CD4-positive, alpha-beta T cell treated with Interleukin-15 for 4 hours (primary cell): ENCODE results near the gene ARHGEF4.
"Not testable (repeated sequence)": the region's sequence is repeated elsewhere in the genome, so short reads cannot be mapped to it uniquely, and the experiment has no call there.

Experiments used
- DNase-seq: peaks from one replicate; pipeline ENCODE4 v3.0.0-alpha.2; 2020; ENCODE audit warnings: low spot score

ARHGEF4 gene

DNA sequence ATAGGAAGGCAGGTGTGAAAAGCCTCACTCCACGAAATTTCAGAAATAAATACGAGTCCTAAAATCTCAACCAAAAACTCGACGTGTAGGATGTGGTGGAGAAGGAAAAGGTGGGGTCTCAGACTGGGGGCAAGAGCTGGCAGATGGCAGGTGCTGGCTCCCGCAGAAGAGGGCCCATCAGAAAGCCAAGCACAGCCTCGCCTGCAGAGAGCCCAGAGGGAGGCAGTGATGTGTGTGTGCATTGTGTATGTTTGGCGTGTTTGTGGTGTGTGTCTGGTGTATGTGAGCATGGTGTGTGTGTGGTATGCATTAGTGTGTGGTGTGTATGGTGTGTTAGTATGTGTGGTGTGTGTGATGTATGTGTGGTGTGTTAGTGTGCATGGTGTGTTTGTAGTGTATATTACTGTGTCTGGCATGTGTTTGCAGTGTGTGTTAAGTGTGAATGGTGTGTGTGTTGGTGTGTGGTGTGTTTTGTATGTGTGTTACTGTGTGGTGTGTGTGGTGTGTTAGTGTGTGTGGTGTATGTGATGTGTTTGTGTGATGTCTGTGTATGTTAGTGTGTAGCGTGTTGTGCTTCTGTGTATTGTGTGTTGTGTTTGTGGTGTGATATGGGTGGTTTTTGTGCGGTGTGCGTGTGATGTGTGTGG is 140.0 kb downstream of the ARHGEF4 start:
- no peak for DNase-seq

- DNase-seq, result no peak
Measured at GRCh38 chr2:130977461-130978050, 140.8 kb downstream of the ARHGEF4 start.

DNA sequence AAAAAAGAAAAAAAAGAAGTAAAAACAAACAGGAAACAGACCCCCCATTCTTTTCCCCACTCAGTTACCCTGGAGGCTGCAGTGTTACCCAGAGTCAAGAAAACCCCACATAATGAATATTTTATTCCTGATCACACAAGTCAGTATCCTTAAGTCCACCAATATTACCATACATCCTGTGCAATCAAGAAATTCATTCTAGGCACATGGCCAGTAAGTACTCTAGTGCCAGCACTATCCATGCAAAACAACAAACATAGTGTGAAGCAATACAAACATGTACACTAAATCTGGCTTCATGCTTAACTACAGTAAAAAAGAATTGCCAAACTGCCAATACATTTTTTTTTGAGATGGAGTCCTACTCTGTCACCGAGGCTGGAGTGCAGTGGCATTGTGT is 145.0 kb downstream of the ARHGEF4 start:
- no peak for DNase-seq

GRCh38 chr2:130985206-130985780 is 148.6 kb downstream of the ARHGEF4 start:
- DNase-seq, result no peak

- no peak for DNase-seq
Measured at GRCh38 chr2:130985831-130986649, 149.3 kb downstream of the ARHGEF4 start.

GRCh38 chr2:130986890-130987493 is 150.3 kb downstream of the ARHGEF4 start:
- no peak for DNase-seq

DNA sequence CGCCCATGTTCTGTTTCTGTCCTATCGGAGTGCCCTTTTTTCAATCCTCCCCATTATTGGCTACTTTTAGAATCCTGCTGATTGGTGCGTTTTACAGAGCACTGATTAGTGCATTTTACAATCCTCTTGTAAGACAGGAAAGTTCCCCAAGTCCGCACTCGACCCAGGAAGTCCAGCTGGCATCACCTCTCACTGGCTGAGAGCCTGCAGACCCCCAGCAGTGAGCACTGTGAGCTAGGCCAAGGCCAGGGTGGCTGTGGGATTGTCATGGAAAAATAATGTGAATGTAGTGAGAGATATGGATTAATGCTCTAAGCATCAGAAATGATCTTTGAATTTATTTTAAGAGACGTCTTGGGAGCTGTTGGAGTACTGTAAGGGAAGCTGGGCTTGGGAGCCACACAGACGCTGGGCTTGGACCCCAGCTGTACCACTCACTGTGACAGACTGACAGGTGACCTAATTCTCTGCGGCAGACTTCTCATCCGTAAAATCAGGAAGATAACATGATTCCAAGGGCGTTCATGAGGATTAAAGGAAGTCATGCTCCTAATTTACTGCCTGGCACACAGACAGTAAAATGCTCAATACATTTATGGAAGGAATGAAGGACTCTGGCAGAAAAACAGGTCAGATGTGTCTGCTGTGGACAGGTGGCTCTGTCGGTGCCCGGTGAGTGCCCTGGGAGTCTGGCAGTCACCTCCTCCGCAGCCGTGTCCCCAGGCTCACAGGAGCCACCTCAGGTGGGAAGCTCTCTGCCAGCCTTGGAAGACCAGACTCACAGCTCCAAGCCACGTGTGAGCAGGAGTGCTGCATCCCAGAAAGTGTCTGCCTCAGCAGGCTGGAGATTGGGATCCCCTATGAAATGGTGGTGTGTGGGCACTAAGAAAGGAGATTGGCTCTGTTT is 151.1 kb downstream of the ARHGEF4 start:
- no peak for DNase-seq

GRCh38 chr2:130991446-130991845 is 154.7 kb downstream of the ARHGEF4 start:
- not testable (repeated sequence) for DNase-seq

DNA sequence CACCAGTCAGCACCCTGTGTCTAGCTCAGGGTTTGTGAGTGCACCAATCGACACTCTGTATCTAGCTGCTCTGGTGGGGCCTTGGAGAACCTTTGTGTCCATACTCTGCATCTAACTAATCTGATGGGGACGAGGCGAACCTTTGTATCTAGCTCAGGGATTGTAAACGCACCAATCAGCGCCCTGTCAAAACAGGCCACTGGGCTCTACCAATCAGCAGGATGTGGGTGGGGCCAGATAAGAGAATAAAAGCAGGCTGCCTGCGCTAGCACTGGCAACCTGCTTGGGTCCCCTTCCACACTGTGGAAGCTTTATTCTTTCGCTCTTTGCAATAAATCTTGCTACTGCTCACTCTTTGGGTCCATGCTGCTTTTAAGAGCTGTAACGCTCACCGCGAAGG is 155.3 kb downstream of the ARHGEF4 start:
- DNase-seq, result not testable (repeated sequence)

GRCh38 chr2:130996691-130997090 is 160.0 kb downstream of the ARHGEF4 start:
- no peak for DNase-seq

- DNase-seq, result no peak
Measured at GRCh38 chr2:130997198-130997597, 160.5 kb downstream of the ARHGEF4 start.

GRCh38 chr2:130998561-130998960 is 161.8 kb downstream of the ARHGEF4 start:
- no peak for DNase-seq

- DNase-seq, result no peak
Measured at GRCh38 chr2:131004446-131005209, 167.9 kb downstream of the ARHGEF4 start.

GRCh38 chr2:131005216-131005935 is 168.7 kb downstream of the ARHGEF4 start:
- DNase-seq, result no peak

DNA sequence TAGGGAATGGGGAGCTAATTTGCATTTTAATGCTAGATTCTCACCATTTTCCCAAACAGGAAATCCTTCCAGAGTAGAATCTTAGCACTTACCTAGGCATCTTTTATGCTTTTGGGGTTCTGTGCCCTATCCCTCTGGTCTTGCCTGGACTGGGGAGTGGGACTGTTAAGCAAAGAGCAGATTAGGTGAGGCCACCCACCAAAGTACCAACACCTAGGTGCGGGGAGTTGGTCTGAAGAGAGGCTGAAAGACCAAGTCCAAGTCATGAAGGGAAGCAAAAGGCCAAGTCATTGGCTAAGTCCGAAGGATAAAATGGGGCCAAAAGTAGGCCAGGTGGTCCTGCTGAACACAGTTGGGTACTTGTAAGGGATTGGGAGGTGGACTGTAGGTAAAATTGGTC is 169.8 kb downstream of the ARHGEF4 start:
- DNase-seq, result no peak

GRCh38 chr2:131008967-131009366 is 172.3 kb downstream of the ARHGEF4 start:
- no peak for DNase-seq

- DNase-seq, result no peak
Measured at GRCh38 chr2:131009713-131010475, 173.2 kb downstream of the ARHGEF4 start.

DNA sequence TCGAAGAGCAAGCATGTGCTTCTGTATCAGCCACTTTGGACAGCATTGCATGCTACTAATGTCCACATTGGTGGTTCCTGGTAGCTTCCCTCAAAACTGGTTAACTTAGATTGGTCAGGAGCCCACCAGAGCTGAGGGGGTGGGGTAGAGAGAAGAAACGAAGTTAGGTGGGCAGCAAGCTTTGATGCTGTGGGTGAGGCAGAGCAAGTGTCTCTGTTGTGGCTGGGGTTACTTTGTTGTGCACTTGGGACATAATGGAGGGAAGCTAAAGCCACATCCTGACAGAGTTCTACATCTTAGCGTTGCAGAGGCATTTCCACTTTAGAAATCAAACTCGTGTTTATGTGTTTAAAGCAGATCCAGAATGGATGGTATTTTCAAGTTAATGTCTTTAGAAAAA is 173.9 kb downstream of the ARHGEF4 start:
- no peak for DNase-seq

DNA sequence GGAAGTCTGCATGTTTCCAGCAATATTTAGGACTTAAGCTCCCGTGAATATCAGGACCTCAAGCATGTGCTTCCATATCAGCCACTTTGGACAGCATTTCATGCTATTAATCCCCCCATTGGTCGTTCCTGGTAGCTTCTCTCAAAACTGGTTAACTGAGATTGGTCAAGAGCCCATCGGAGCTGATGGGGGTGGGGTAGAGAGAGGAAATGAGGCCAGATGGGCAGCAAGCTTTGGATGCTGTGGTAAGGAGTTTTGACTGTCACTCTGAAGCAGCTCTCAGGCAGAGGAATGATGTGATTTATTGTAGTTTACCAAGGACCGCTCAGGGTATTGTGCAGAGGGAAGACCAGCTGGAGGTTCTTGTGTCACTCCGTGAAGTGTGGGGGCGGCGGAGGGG is 174.8 kb downstream of the ARHGEF4 start:
- DNase-seq, result no peak
